OCI-LY1 (cell line): ENCODE data around the gene C19orf25.

Experiments
- CTCF ChIP-seq: fragments of 200-600 bp; sonication (generic), shearing (Covaris generic); IDR thresholded peaks from 2 replicates; pipeline ENCODE4 v1.5.1; 2017; ENCODE audit warnings: mild to moderate bottlenecking, antibody characterized with exemption, low read length, moderate library complexity, mixed read lengths
- EZH2 ChIP-seq: fragments of 200-600 bp; sonication (generic), shearing (Covaris generic); IDR thresholded peaks from 2 replicates; pipeline ENCODE4 v1.8.0; 2017; ENCODE audit warnings: borderline replicate concordance, mixed run types, mild to moderate bottlenecking, antibody characterized with exemption, low read length, moderate library complexity, mixed read lengths

GRCh38 chr19:1441022-1441426 lies 38.0 kb downstream of the C19orf25 start:
- TF ChIP-seq CTCF (no peak), EZH2 (no peak)
